KMS-11 (cell line): ENCODE measurements around the gene TSPAN10.
A peak's percentile ranks its signal among the peaks of the same experiment; 100 is the strongest.
"Not testable (repeated sequence)": the region's sequence is repeated elsewhere in the genome, so short reads cannot be mapped to it uniquely, and the experiment has no call there.

Experiments used
- H2AFZ ChIP-seq: fragments of 200-600 bp; sonication (generic); 2 replicates; pipeline ENCODE4 v1.6.1; 2016; ENCODE audit warnings: antibody characterized with exemption, mixed run types, low read depth
- H3K27ac ChIP-seq: fragments of 200-600 bp; sonication (generic); 2 replicates; pipeline ENCODE4 v1.6.1; 2016; ENCODE audit warnings: mild to moderate bottlenecking, mixed run types
- H3K27me3 ChIP-seq: fragments of 200-600 bp; sonication (generic); 2 replicates; pipeline ENCODE4 v1.6.1; 2017; ENCODE audit warnings: mild to moderate bottlenecking, low read depth, mixed run types, moderate library complexity; ENCODE audit not compliant: insufficient read depth
- H3K36me3 ChIP-seq: fragments of 200-600 bp; sonication (generic); 2 replicates; pipeline ENCODE4 v1.6.1; 2017; ENCODE audit warnings: mild to moderate bottlenecking, mixed run types; ENCODE audit not compliant: insufficient read depth
- H3K4me1 ChIP-seq: fragments of 200-600 bp; sonication (generic); 2 replicates; pipeline ENCODE4 v1.6.1; 2016; ENCODE audit warnings: mild to moderate bottlenecking, low read depth, mixed run types; ENCODE audit not compliant: poor library complexity, severe bottlenecking
- H3K4me2 ChIP-seq: fragments of 200-600 bp; sonication (generic); 2 replicates; pipeline ENCODE4 v1.7.0; 2016; ENCODE audit warnings: mild to moderate bottlenecking, mixed run types
- H3K4me3 ChIP-seq: fragments of 200-600 bp; sonication (generic); IDR thresholded peaks from 2 replicates; pipeline ENCODE4 v1.6.1; 2017; ENCODE audit warnings: low read depth, low read length, mixed read lengths; ENCODE audit not compliant: insufficient read depth
- H3K79me2 ChIP-seq: fragments of 200-600 bp; sonication (generic); 2 replicates; pipeline ENCODE4 v1.6.1; 2016; ENCODE audit warnings: low read depth, mixed run types; ENCODE audit not compliant: insufficient read depth
- H3K9ac ChIP-seq: fragments of 200-600 bp; sonication (generic); 2 replicates; pipeline ENCODE4 v1.6.1; 2016; ENCODE audit warnings: mild to moderate bottlenecking, mixed run types
- H4K20me1 ChIP-seq: fragments of 200-600 bp; sonication (generic); 2 replicates; pipeline ENCODE4 v1.6.1; 2016; ENCODE audit warnings: mild to moderate bottlenecking, mixed run types; ENCODE audit not compliant: insufficient read depth
- CTCF ChIP-seq: fragments of 200-600 bp; sonication (generic); conservative IDR thresholded peaks from 2 replicates; pipeline ENCODE4 v1.6.1; 2017; ENCODE audit warnings: low read depth, mild to moderate bottlenecking, antibody characterized with exemption, low read length, moderate library complexity, mixed read lengths

The TSPAN10 gene

GRCh38 chr17:81612172-81612970, 24.6 kb upstream of the TSPAN10 start:
- peaks cover 75% of the 10 kb centered on the region for H3K4me1 ChIP-seq
- no peak overlapping the region; the same call in 1 of the 2 replicates for H3K27ac ChIP-seq
- peaks cover 72% of the 10 kb centered on the region for H3K79me2 ChIP-seq
- no peak overlapping the region for H3K9ac ChIP-seq
- H3K36me3 ChIP-seq = peaks cover 6% of the 10 kb centered on the region; the same call in 1 of the 2 replicates
- no peak overlapping the region for H3K4me3 ChIP-seq
- no peak for TF ChIP-seq CTCF
- H4K20me1 ChIP-seq = no peaks in the 10 kb centered on the region
- H3K27me3 ChIP-seq = no peaks in the 10 kb centered on the region
- H2AFZ ChIP-seq = no peak overlapping the region
- no peak overlapping the region for H3K4me2 ChIP-seq

- Histone ChIP-seq H3K27me3 (no peaks in the 10 kb centered on the region), H3K4me3 (no peak overlapping the region), H3K4me2 (no peak overlapping the region; the same call in 1 of the 2 replicates), H3K36me3 (peaks cover 13% of the 10 kb centered on the region), H3K9ac (no peak overlapping the region), H4K20me1 (no peaks in the 10 kb centered on the region), H3K27ac (0 out of 2 replicates have a peak overlapping the region, but pooled peaks have one; percentile 1), H2AFZ (no peak overlapping the region), H3K79me2 (peaks cover 64% of the 10 kb centered on the region), H3K4me1 (peaks cover 45% of the 10 kb centered on the region)
- no peak for TF ChIP-seq CTCF
Observed at GRCh38 chr17:81615401-81615930, 21.5 kb upstream of the TSPAN10 start.

GRCh38 chr17:81616877-81617276, 20.1 kb upstream of the TSPAN10 start:
- no peaks in the 10 kb centered on the region for H4K20me1 ChIP-seq
- H3K4me1 ChIP-seq = peaks cover 45% of the 10 kb centered on the region
- H3K36me3 ChIP-seq = peaks cover 26% of the 10 kb centered on the region
- no peak overlapping the region for H3K9ac ChIP-seq
- H3K79me2 ChIP-seq = peaks cover 58% of the 10 kb centered on the region
- H2AFZ ChIP-seq = no peak overlapping the region
- no peaks in the 10 kb centered on the region for H3K27me3 ChIP-seq
- TF ChIP-seq CTCF = no peak
- H3K4me3 ChIP-seq = no peak overlapping the region
- no peak overlapping the region for H3K4me2 ChIP-seq
- H3K27ac ChIP-seq = no peak overlapping the region

GRCh38 chr17:81618307-81618706, 18.7 kb upstream of the TSPAN10 start:
- H3K36me3 ChIP-seq = peaks cover 33% of the 10 kb centered on the region

More at GRCh38 chr17:81618307-81618706, 18.7 kb upstream of the TSPAN10 start:
- peaks cover 39% of the 10 kb centered on the region for H3K4me1 ChIP-seq
- H3K27ac ChIP-seq, H2AFZ ChIP-seq, H3K4me2 ChIP-seq, H3K4me3 ChIP-seq, H3K9ac ChIP-seq, H4K20me1 ChIP-seq, H3K27me3 ChIP-seq: not testable (repeated sequence)
- peaks cover 48% of the 10 kb centered on the region for H3K79me2 ChIP-seq
